Astrocyte (in vitro differentiated cells and primary cell): ENCODE measurements around the gene C1orf105. TPM values are rescaled to one million over a fixed set of nuclear protein-coding genes. Genes with fewer than 3 reads are reported as not detected.

Source experiments
- DNase-seq: peaks from one replicate; pipeline ENCODE4 v3.0.0-alpha.2; 2010; ENCODE audit warnings: low read depth
- FAIRE-seq: peaks from 2 replicates; lab custom pipeline; 2011; peaks lifted over from hg19 to GRCh38; lab: Jason Lieb, UNC
- H2AFZ ChIP-seq: 2 replicates; pipeline ENCODE4 v1.6.0; 2012; ENCODE audit warnings: low read depth, low read length, inconsistent platforms
- H3K27ac ChIP-seq: 2 replicates; pipeline ENCODE4 v1.5.1; 2011; ENCODE audit warnings: low read depth, low read length, inconsistent platforms
- H3K27me3 ChIP-seq: 2 replicates; pipeline ENCODE4 v1.6.0; 2011; ENCODE audit warnings: low read length, inconsistent platforms; ENCODE audit not compliant: insufficient read depth
- H3K36me3 ChIP-seq: 2 replicates; pipeline ENCODE4 v1.5.1; 2011; ENCODE audit warnings: low read length, inconsistent platforms; ENCODE audit not compliant: insufficient read depth
- H3K4me1 ChIP-seq: 2 replicates; pipeline ENCODE4 v1.5.1; 2011; ENCODE audit warnings: low read length, inconsistent platforms; ENCODE audit not compliant: insufficient read depth
- H3K4me2 ChIP-seq: 2 replicates; pipeline ENCODE4 v1.6.0; 2012; ENCODE audit warnings: low read length, inconsistent platforms
- H3K4me3 ChIP-seq: 2 replicates; pipeline ENCODE4 v1.5.1; 2011; ENCODE audit warnings: low read depth, mild to moderate bottlenecking, low read length, inconsistent platforms; ENCODE audit not compliant: insufficient read depth
- H3K79me2 ChIP-seq: 2 replicates; pipeline ENCODE4 v1.6.0; 2012; ENCODE audit warnings: mild to moderate bottlenecking, low read length, inconsistent platforms; ENCODE audit not compliant: insufficient read depth
- H3K9ac ChIP-seq: 2 replicates; pipeline ENCODE4 v1.6.0; 2012; ENCODE audit warnings: mild to moderate bottlenecking, low read length, inconsistent platforms
- H3K9me3 ChIP-seq: 2 replicates; pipeline ENCODE4 v1.5.1; 2012; ENCODE audit warnings: low read depth, mild to moderate bottlenecking, low read length, inconsistent platforms; ENCODE audit not compliant: insufficient read depth
- H4K20me1 ChIP-seq: 2 replicates; pipeline ENCODE4 v1.6.0; 2012; ENCODE audit warnings: low read length, inconsistent platforms; ENCODE audit not compliant: insufficient read depth
- H3K27ac Mint-ChIP-seq: one replicate; pipeline ENCODE4 v1.8.0; 2021; ENCODE audit warnings: mild to moderate bottlenecking, mixed read lengths; ENCODE audit not compliant: unreplicated experiment
- H3K27me3 Mint-ChIP-seq: one replicate; pipeline ENCODE4 v1.8.0; 2021; ENCODE audit warnings: low read depth, mixed read lengths; ENCODE audit not compliant: unreplicated experiment
- H3K36me3 Mint-ChIP-seq: one replicate; pipeline ENCODE4 v1.8.0; 2021; ENCODE audit warnings: low read depth, mixed read lengths; ENCODE audit not compliant: unreplicated experiment
- H3K4me1 Mint-ChIP-seq: one replicate; pipeline ENCODE4 v1.8.0; 2021; ENCODE audit warnings: low read depth, mixed read lengths; ENCODE audit not compliant: unreplicated experiment
- H3K4me3 Mint-ChIP-seq: one replicate; pipeline ENCODE4 v1.8.0; 2021; ENCODE audit warnings: mild to moderate bottlenecking, moderate library complexity, mixed read lengths; ENCODE audit not compliant: unreplicated experiment
- H3K9me3 Mint-ChIP-seq: one replicate; pipeline ENCODE4 v1.8.0; 2021; ENCODE audit warnings: mild to moderate bottlenecking, mixed read lengths; ENCODE audit not compliant: unreplicated experiment
- EZH2 ChIP-seq: IDR thresholded peaks from 2 replicates; pipeline ENCODE4 v1.6.1; 2012; ENCODE audit warnings: mild to moderate bottlenecking, low read length, inconsistent platforms; ENCODE audit not compliant: insufficient read depth
- total RNA-seq: library from RNA; stranded (reverse); gene quantifications from 2 replicates; pipeline ENCODE4 v1.2.1, GENCODE V29; 2021
- TF ChIP-seq, protein P1 (sequence below): IDR thresholded peaks from 2 replicates; pipeline ENCODE4 v1.5.1; 2011; ENCODE audit warnings: low read depth, mild to moderate bottlenecking, inconsistent platforms, low read length, moderate library complexity; ENCODE audit not compliant: insufficient read depth

The C1orf105 gene
- total RNA-seq, 1 donor from 2014 or later, result not detected

DNA sequence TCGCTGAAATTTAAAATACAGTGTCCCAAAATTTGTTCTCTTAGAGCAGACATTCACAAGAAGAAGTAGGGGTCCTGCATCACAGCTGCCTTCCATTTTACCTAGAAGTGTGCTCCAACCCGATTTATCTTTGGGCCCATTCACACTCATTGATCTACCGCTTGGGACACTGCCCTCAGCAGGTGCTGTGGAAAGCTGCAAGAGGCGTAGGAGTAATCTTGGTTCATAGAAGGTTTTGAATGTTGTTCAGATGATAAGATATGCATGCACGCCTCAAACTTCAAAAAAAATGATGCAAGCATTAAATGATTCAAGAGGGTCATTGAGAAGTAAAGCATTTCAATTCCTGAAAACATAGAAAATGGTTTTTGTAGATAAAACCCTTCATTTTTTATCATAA is 18.6 kb upstream of the C1orf105 start:
- Histone ChIP-seq H3K9me3 (no peaks in the 10 kb centered on the region), H3K9ac (no peak overlapping the region), H3K36me3 (no peaks in the 10 kb centered on the region), H3K79me2 (no peaks in the 10 kb centered on the region), H3K4me3 (no peak overlapping the region), H3K4me2 (no peak overlapping the region), H3K27me3 (no peaks in the 10 kb centered on the region), H3K4me1 (peaks cover 33% of the 10 kb centered on the region), H2AFZ (no peak overlapping the region), H4K20me1 (no peaks in the 10 kb centered on the region), H3K27ac (no peak overlapping the region)
- TF ChIP-seq EZH2, result no peak
- TF ChIP-seq, protein P1, sequence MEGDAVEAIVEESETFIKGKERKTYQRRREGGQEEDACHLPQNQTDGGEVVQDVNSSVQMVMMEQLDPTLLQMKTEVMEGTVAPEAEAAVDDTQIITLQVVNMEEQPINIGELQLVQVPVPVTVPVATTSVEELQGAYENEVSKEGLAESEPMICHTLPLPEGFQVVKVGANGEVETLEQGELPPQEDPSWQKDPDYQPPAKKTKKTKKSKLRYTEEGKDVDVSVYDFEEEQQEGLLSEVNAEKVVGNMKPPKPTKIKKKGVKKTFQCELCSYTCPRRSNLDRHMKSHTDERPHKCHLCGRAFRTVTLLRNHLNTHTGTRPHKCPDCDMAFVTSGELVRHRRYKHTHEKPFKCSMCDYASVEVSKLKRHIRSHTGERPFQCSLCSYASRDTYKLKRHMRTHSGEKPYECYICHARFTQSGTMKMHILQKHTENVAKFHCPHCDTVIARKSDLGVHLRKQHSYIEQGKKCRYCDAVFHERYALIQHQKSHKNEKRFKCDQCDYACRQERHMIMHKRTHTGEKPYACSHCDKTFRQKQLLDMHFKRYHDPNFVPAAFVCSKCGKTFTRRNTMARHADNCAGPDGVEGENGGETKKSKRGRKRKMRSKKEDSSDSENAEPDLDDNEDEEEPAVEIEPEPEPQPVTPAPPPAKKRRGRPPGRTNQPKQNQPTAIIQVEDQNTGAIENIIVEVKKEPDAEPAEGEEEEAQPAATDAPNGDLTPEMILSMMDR, result no peak
- no peak overlapping the region for H3K4me3 Mint-ChIP-seq
- FAIRE-seq (no peak), DNase-seq (no peak)
- H3K27ac Mint-ChIP-seq, result no peak overlapping the region
- H3K9me3 Mint-ChIP-seq, result no peaks in the 10 kb centered on the region
- no peaks in the 10 kb centered on the region for H3K27me3 Mint-ChIP-seq
- H3K36me3 Mint-ChIP-seq, result no peaks in the 10 kb centered on the region
- H3K4me1 Mint-ChIP-seq, result peaks cover 39% of the 10 kb centered on the region

DNA sequence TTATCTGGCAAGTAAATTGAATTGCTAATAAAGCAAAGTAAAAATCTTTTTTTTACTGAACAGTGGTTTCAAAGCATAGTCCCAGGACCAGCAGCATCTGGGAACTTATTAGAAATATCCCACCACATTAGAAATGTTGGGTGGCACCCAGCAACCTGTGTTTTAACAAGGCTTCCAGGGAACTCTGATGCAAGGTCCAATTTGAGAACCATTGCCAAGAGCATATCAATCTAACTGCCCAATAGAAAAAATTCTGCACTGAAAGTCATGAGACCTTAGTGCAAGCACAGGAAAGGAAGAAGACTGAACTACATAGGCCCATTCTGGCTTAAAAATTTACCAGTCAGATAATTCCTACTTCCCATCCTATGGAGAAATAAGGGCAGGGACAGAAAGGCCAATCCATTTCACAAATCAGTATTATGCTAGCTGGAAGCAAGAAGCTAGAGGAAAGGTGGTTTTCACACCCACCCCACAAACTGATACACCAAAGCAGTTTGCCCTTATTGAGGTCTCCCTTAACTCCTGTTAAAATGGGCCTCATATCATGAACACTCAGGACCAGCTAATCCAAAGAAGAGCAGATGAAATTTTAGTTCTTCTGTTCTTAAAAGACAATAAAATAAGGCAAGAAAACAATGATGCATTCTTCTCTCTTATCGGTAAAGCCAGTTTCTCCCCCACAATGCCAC is 17.5 kb upstream of the C1orf105 start:
- Mint-ChIP-seq H3K4me1 (peaks cover 29% of the 10 kb centered on the region), H3K9me3 (no peaks in the 10 kb centered on the region), H3K36me3 (no peaks in the 10 kb centered on the region), H3K4me3 (no peak overlapping the region), H3K27me3 (no peaks in the 10 kb centered on the region), H3K27ac (no peak overlapping the region)
- Histone ChIP-seq H3K9ac (no peak overlapping the region), H3K36me3 (no peaks in the 10 kb centered on the region), H3K27me3 (no peaks in the 10 kb centered on the region), H3K79me2 (no peaks in the 10 kb centered on the region), H4K20me1 (no peaks in the 10 kb centered on the region), H3K4me2 (no peak overlapping the region), H2AFZ (no peak overlapping the region), H3K4me3 (no peak overlapping the region), H3K4me1 (peaks cover 26% of the 10 kb centered on the region), H3K27ac (no peak overlapping the region), H3K9me3 (no peaks in the 10 kb centered on the region)
- FAIRE-seq (no peak), DNase-seq (no peak)
- TF ChIP-seq EZH2, result no peak
- TF ChIP-seq, protein P1, result no peak

DNA sequence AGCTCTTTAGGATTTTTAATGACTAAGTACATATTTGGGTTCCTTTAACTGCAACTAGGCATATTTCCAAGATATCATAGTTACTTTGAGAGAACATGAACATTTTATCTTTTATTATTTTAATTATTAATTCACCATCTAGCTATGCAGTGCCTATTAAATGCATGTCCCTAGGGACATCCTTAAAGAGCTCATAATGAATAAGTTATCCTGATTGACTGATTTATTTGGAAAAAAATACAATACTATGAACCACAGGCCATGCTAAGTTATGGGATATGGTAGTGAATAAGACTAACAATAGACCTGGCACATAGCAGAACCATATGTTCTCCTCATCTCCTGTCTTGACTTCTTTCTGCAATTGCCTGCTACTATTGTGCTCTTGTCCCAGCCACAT is 16.4 kb upstream of the C1orf105 start:
- Mint-ChIP-seq H3K9me3 (no peaks in the 10 kb centered on the region), H3K27me3 (no peaks in the 10 kb centered on the region), H3K4me1 (peaks cover 23% of the 10 kb centered on the region), H3K27ac (no peak overlapping the region), H3K4me3 (no peak overlapping the region), H3K36me3 (no peaks in the 10 kb centered on the region)
- H3K27ac ChIP-seq, result no peak overlapping the region
- H3K9ac ChIP-seq, result no peak overlapping the region
- H4K20me1 ChIP-seq, result no peaks in the 10 kb centered on the region
- FAIRE-seq (no peak), DNase-seq (no peak)
- no peaks in the 10 kb centered on the region for H3K36me3 ChIP-seq
- H2AFZ ChIP-seq, result no peak overlapping the region
- no peak overlapping the region for H3K4me2 ChIP-seq
- no peaks in the 10 kb centered on the region for H3K79me2 ChIP-seq
- H3K4me1 ChIP-seq, result peaks cover 15% of the 10 kb centered on the region
- no peaks in the 10 kb centered on the region for H3K9me3 ChIP-seq
- H3K4me3 ChIP-seq, result no peak overlapping the region
- TF ChIP-seq, protein P1, result no peak
- no peak for TF ChIP-seq EZH2
- no peaks in the 10 kb centered on the region for H3K27me3 ChIP-seq
